AG09319 (cell line): ENCODE measurements around the gene KCNG4.

Experiments
- DNase-seq: peaks from one replicate; pipeline ENCODE4 v3.0.0-alpha.2; 2010; ENCODE audit warnings: low read depth; ENCODE audit errors: extremely low read depth
- TF ChIP-seq, protein P1 (sequence below): IDR thresholded peaks from 2 replicates; pipeline ENCODE4 v1.5.1; 2011; ENCODE audit warnings: low read depth, mild to moderate bottlenecking, inconsistent platforms, low read length, moderate library complexity

Gene KCNG4

DNA sequence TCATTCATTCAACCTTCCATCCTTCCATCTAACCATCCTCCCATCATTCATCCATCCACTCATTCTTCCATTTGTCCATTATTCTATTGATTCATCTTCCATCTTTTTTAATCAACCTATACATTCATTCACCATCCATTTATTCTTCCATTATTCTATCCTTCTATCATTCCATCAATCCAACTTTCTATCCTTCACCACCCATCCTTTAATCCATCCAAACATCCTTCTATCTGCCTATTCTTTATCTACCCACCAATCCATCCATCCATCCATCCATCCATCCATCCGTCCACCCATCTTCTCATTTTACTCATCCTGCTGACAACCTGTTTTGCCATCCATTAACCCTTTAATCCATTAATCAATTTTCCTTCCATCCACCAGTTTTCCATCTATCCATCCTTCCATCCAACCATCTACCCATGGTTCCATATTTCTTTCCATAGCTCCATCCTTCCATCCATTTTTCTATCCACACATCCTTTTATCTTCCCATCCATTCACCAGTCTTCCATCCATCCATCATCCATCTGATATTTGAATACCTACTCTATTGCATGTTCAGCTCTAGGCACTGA is 33.0 kb upstream of the KCNG4 start:
- TF ChIP-seq, protein P1, sequence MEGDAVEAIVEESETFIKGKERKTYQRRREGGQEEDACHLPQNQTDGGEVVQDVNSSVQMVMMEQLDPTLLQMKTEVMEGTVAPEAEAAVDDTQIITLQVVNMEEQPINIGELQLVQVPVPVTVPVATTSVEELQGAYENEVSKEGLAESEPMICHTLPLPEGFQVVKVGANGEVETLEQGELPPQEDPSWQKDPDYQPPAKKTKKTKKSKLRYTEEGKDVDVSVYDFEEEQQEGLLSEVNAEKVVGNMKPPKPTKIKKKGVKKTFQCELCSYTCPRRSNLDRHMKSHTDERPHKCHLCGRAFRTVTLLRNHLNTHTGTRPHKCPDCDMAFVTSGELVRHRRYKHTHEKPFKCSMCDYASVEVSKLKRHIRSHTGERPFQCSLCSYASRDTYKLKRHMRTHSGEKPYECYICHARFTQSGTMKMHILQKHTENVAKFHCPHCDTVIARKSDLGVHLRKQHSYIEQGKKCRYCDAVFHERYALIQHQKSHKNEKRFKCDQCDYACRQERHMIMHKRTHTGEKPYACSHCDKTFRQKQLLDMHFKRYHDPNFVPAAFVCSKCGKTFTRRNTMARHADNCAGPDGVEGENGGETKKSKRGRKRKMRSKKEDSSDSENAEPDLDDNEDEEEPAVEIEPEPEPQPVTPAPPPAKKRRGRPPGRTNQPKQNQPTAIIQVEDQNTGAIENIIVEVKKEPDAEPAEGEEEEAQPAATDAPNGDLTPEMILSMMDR: no peak
- DNase-seq: no peak

DNA sequence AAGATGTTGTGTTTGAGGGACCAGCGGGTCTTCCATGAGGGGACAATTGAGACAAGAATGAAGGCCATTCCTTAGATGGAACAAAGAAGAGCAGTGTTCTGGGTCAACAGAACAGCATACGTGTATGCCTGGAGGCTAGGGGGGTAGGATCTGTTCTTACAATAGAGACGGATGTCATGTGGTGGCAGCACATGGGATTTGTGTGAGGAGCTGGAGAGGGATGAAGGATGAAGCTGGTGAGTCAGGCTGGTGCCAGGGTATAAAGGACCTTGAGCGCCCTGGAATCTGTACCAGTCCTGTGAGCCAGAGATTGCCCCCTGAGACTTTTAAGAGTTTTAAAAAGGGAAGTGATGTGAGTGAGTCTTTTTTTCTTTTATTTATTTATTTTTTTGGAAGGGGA is 32.1 kb upstream of the KCNG4 start:
- TF ChIP-seq, protein P1: no peak
- no peak for DNase-seq

DNA sequence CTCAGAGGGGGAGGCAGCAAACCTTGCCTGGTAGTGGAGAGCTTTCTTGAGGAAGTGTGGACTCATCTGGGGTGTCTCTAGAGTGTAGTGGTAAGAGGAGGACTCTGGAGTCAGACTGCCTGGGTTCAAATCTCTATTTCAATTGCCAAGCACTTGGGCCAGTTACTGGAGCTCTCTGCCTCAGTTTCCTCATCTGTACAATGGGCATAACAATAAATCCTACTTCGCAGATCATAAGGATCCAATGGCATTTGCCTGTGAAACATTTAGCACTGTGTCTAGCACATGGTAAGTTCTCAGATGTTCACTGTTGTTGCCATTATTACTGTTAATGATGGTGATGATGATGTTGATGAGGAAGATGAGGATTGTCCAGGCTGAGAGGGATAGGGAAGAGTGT is 31.2 kb upstream of the KCNG4 start:
- no peak for DNase-seq
- TF ChIP-seq, protein P1: no peak

DNA sequence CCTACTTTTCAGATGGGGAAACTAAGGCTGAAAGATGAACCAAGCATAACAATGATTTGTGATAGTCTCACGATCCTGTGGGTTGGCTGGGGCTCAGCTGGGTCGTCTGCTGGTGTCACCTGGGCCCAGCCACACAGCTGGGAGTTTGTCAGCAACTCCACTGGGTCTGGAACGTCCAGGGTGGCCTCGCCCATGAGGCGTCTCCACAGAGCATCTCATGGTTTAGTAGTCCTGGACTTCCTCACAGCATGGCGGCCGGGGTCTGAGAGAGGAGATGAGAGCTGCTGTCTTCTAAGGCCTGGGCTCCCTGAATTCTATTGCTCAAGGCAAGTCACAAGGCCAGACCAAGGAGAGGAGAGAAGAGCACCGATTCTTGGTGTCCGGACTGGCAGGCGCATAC is 30.7 kb upstream of the KCNG4 start:
- TF ChIP-seq, protein P1: no peak
- no peak for DNase-seq

DNA sequence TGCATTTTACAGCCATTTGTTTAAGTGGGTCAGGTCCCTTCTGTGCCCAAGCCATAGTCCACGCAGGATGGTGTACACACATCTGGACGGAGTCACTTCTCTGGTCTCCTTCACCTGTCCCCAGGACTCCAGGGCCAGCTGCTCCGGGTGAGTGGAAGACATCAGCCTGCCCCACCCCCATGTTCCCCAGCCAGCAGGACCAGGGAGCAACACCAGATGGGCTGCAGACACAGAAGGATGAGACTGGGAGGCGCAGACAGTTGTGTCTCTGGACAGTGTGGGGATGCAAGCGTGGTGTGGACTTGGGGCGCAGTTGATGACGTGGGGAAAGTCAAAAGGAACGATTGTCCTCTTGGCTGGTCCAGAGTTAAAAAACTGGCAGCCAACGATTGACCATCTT is 30.3 kb upstream of the KCNG4 start:
- TF ChIP-seq, protein P1: no peak
- no peak for DNase-seq

DNA sequence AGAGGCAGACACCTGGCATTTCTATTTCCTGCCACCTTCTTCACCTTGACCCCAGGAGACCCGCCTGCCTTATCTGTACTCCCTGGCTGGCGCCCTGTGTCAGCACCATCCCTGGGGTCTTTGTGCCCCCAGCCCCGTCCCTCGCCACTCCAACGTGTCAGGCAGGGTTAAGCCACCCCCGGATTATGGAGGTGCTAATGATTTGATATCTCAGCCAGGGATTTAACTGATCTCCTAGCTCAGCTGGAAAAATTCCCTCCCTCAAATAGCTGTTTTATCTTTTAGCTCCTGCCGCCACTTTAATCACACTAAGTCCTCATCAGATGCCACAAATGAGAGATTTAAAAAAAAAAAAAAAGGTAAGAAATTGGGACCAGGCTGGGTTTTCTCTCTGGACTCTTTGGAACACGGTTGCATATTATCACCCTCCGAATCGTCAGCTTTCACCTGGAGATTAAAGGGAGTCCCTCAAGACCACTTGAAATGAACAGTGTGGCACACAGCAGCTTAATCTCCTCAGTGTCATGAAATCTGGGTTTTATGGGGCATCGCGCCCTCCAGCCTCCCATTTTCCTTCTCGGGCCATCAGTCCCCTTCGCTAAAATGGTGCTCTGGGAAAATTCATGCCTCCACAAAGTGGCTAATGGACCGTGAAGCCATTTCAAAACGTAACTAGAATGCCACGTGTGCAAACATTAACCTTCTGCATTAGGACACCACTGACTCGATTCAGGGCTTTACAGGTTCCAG is 28.7 kb upstream of the KCNG4 start:
- TF ChIP-seq, protein P1: no peak
- no peak for DNase-seq

DNA sequence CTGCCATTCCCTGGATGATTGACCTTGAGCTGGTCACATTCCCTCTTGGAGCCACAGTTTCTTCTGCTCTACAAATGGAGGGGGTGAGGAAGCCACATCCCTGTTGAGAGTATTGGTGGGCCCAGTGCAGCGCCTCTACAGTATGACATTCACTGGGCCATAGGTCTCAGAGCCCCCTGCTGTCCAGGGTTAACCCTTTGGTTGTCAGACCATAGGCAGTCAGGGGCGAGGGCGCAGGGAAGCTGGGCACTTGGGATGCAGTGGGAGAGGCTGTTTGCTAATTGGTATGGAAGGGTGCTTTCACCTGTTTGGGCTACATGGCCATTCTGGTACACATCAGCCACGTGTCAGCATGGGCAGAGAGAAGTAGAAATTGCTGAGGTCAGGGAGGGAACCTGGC is 27.6 kb upstream of the KCNG4 start:
- DNase-seq: no peak
- TF ChIP-seq, protein P1: no peak
